B cell (primary cell): ENCODE results near the gene SLC25A24. TPM values are rescaled to one million over a fixed set of nuclear protein-coding genes. Genes with fewer than 3 reads are reported as not detected.

Source experiments
- ATAC-seq: fragments of 200-7000 bp; cut with Tn5 transposase; one replicate; pipeline ENCODE4 v1.10.0; 2021; ENCODE audit warnings: low read depth, mild to moderate bottlenecking, moderate number of reproducible peaks, moderate library complexity
- CTCF ChIA-PET: fragments of 350-600 bp; sonication (Branson Sonifier 250); formaldehyde crosslinking; loops from one replicate; lab custom pipeline; 2021; ENCODE audit warnings: antibody characterized with exemption, inconsistent platforms; lab: Charles Lee
- POLR2A ChIA-PET: fragments of 350-600 bp; sonication (Branson Sonifier 250); formaldehyde crosslinking; loops from one replicate; lab custom pipeline; 2021; ENCODE audit warnings: antibody characterized with exemption; lab: Charles Lee
- DNase-seq: peaks from one replicate; pipeline ENCODE4 v3.0.0; 2013
- H2AFZ ChIP-seq: 2 replicates; pipeline ENCODE4 v1.6.1; 2012; ENCODE audit warnings: mild to moderate bottlenecking, low read depth, low read length; ENCODE audit not compliant: insufficient read depth, poor library complexity, severe bottlenecking
- H3K27ac ChIP-seq, 2 donors: 1 replicate in 1 of 2; 2 replicates in 1 of 2; pipeline ENCODE4 v1.5.1; 2012 to 2013; ENCODE audit warnings: low read length in 2 of 2, mild to moderate bottlenecking in 2 of 2, moderate library complexity in 1 of 2
- H3K27me3 ChIP-seq, 4 experiments: fragments of 200-600 bp in 1 of 4; sonication (generic) in 1 of 4; replicated peaks in 1 of 4; 1 replicate in 2 of 4; 2 replicates in 2 of 4; pipeline versions ENCODE4 v1.6.1 to v1.7.0; 2013 to 2016; ENCODE audit warnings: low read length in 3 of 4, mild to moderate bottlenecking in 2 of 4, mixed read lengths in 1 of 4, moderate library complexity in 1 of 4; ENCODE audit not compliant: insufficient read depth in 4 of 4, control insufficient read depth in 3 of 4; ENCODE audit errors: control extremely low read depth in 1 of 4
- H3K36me3 ChIP-seq, 2 experiments: replicated peaks in 1 of 2; 1 replicate in 1 of 2; 2 replicates in 1 of 2; pipeline versions ENCODE4 v1.6.1 to v1.7.1; 2013; ENCODE audit warnings: low read length in 1 of 2; ENCODE audit not compliant: insufficient read depth in 2 of 2, control insufficient read depth in 1 of 2; ENCODE audit errors: control extremely low read depth in 1 of 2, extremely low read depth in 1 of 2
- H3K4me1 ChIP-seq, 2 donors: fragments of 200-600 bp in 1 of 2; sonication (generic) in 1 of 2; 1 replicate in 1 of 2; 2 replicates in 1 of 2; pipeline versions ENCODE4 v1.5.1 to v1.6.1; 2013 to 2017; ENCODE audit warnings: low read length in 2 of 2; ENCODE audit not compliant: control insufficient read depth in 2 of 2, insufficient read depth in 2 of 2
- H3K4me2 ChIP-seq: replicated peaks from 2 replicates; pipeline ENCODE3; 2012; ENCODE audit warnings: mild to moderate bottlenecking, low read depth, low read length; ENCODE audit not compliant: poor library complexity, severe bottlenecking
- H3K4me3 ChIP-seq, 5 experiments: fragments of 200-600 bp in 1 of 5; sonication (generic) in 1 of 5; 1 replicate in 3 of 5; 2 replicates in 2 of 5; pipeline versions ENCODE4 v1.5.1 to v1.7.0; 2011 to 2016; ENCODE audit warnings: low read length in 4 of 5, mild to moderate bottlenecking in 4 of 5, low read depth in 2 of 5, control low read depth in 1 of 5, moderate library complexity in 1 of 5; ENCODE audit not compliant: insufficient read depth in 1 of 5; ENCODE audit errors: control extremely low read depth in 1 of 5, extremely low read depth in 1 of 5
- H3K79me2 ChIP-seq: fragments of 200-600 bp; sonication (generic); one replicate; pipeline ENCODE4 v1.6.0; 2016; ENCODE audit warnings: low read length; ENCODE audit not compliant: control insufficient read depth, insufficient read depth
- H3K9ac ChIP-seq: fragments of 200-600 bp; sonication (generic); 2 replicates; pipeline ENCODE4 v1.6.1; 2017; ENCODE audit warnings: mild to moderate bottlenecking, low read length, moderate library complexity
- H3K9me3 ChIP-seq, 3 donors: one replicate each; pipeline versions ENCODE4 v1.6.1 to v1.7.1; 2013; ENCODE audit warnings: low read length in 2 of 3; ENCODE audit not compliant: control insufficient read depth in 2 of 3, insufficient read depth in 1 of 3; ENCODE audit errors: control extremely low read depth in 1 of 3
- H4K20me1 ChIP-seq: 2 replicates; pipeline ENCODE4 v1.6.0; 2012; ENCODE audit warnings: mild to moderate bottlenecking, low read length; ENCODE audit not compliant: insufficient read depth, control insufficient read depth, poor library complexity, severe bottlenecking
- H3K27ac Mint-ChIP-seq: one replicate; pipeline ENCODE4 v1.8.0; 2021; ENCODE audit warnings: mixed read lengths
- H3K27me3 Mint-ChIP-seq: one replicate; pipeline ENCODE4 v1.8.0; 2021; ENCODE audit warnings: mixed read lengths
- H3K4me1 Mint-ChIP-seq: one replicate; pipeline ENCODE4 v1.8.0; 2021; ENCODE audit warnings: mixed read lengths
- H3K4me3 Mint-ChIP-seq: one replicate; pipeline ENCODE4 v1.8.0; 2021; ENCODE audit warnings: mixed read lengths
- H3K9me3 Mint-ChIP-seq: one replicate; pipeline ENCODE4 v1.8.0; 2022; ENCODE audit warnings: mixed read lengths; ENCODE audit not compliant: insufficient read depth
- CTCF ChIP-seq: fragments of 200-600 bp; IDR thresholded peaks from one replicate; pipeline ENCODE4 v1.8.0; 2022; ENCODE audit warnings: antibody characterized with exemption, mild to moderate bottlenecking
- EZH2 ChIP-seq: IDR thresholded peaks from 2 replicates; pipeline ENCODE4 v1.6.1; 2012; ENCODE audit warnings: borderline replicate concordance, low read depth, mild to moderate bottlenecking, moderate library complexity, low read length; ENCODE audit not compliant: insufficient read depth, poor library complexity, severe bottlenecking
- WGBS: methylation state at CpG from one replicate; pipeline ENCODE4 v1.1.5; 2013; ENCODE audit warnings: missing lambda C conversion rate; ENCODE audit not compliant: insufficient coverage; 5-methylcytosine and 5-hydroxymethylcytosine counted together
- intact Hi-C: fragments of 100-400 bp; cut with micrococcal nuclease; formaldehyde crosslinking; loops from one replicate; pipeline ENCODE4 v1.10.0; 2022
- polyA plus RNA-seq: library from polyadenylated mRNA; depleted of rRNA; stranded (reverse); fragments of >200 nt; gene quantifications from 2 replicates; pipeline ENCODE4 v1.2.3, GENCODE V29; 2012
- total RNA-seq, 2 donors: library from RNA; stranded (reverse); fragments of 120-200 nt in 1 of 2; gene quantifications; 1 replicate in 1 of 2; 2 replicates in 1 of 2; pipeline versions ENCODE4 v1.2.3 to v1.2.4, GENCODE V29; 2013 to 2022

The SLC25A24 gene
- total and polyA plus RNA-seq, 2 donors (not counting 1 experiment from before 2014, with no cell fraction given): 6.0 to 25.6 TPM

DNA sequence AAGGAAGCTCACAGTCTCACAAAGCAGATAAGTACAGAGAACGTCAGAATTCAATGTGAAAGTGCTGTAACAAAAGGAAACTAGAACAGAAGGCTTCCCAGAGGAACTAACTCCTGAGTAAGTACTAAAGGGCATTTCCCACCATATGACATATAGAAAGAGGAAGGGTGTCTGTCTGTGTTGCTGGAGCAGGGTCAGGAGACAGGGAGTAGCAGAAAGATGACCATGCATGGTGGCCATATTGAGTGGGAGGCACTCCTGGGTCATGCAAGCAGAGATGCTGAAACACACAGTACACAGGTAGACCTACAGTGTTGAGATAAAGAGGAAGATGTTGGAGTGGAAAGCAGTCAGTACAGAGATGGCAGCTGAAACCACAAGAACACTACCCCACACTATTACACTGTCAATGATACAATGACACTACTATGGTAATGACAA, 47.3 kb downstream of the SLC25A24 start:
- no peak for DNase-seq
- Histone ChIP-seq H3K4me1 (no peaks in the 10 kb centered on the region), H3K27ac (no peak overlapping the region), H3K4me2 (no peak overlapping the region), H3K9me3 (no peaks in the 10 kb centered on the region), H4K20me1 (no peaks in the 10 kb centered on the region), H3K36me3 (peaks cover 21 to 46% of the 10 kb centered on the region in 2 experiments), H2AFZ (no peak overlapping the region), H3K9ac (no peak overlapping the region), H3K4me3 (no peak overlapping the region), H3K79me2 (no peaks in the 10 kb centered on the region), H3K27me3 (no peaks in the 10 kb centered on the region)
- CTCF ChIA-PET: no interaction called here
- intact Hi-C loops: no loop called here
- no peaks in the 10 kb centered on the region for H3K27me3 Mint-ChIP-seq
- no peaks in the 10 kb centered on the region for H3K9me3 Mint-ChIP-seq
- H3K4me1 Mint-ChIP-seq: no peaks in the 10 kb centered on the region
- H3K27ac Mint-ChIP-seq: no peak overlapping the region
- no peak for ATAC-seq
- no CpG with 5 or more reads among the region's 1 CpG for WGBS
- no peak overlapping the region for H3K4me3 Mint-ChIP-seq
- TF ChIP-seq CTCF (no peak), EZH2 (no peak)
- POLR2A ChIA-PET: no interaction called here

- no peak overlapping the region for H3K4me3 Mint-ChIP-seq
- no peaks in the 10 kb centered on the region for H3K4me1 Mint-ChIP-seq
- 100% methylated on average over 1 of the region's 1 CpG for whole genome bisulfite sequencing
- no peaks in the 10 kb centered on the region for H3K27me3 Mint-ChIP-seq
- no peak overlapping the region for H3K4me2 ChIP-seq
- no peaks in the 10 kb centered on the region for H3K79me2 ChIP-seq
- DNase-seq: no peak
- intact Hi-C loops: no loop called here
- H3K27me3 ChIP-seq: no peaks in the 10 kb centered on the region
- no peaks in the 10 kb centered on the region for H3K4me1 ChIP-seq
- no peaks in the 10 kb centered on the region for H3K9me3 Mint-ChIP-seq
- no peak overlapping the region for H2AFZ ChIP-seq
- no peak overlapping the region for H3K9ac ChIP-seq
- H3K36me3 ChIP-seq: peaks cover 22 to 52% of the 10 kb centered on the region in 2 experiments
- no peak for ATAC-seq
- TF ChIP-seq EZH2 (no peak), CTCF (no peak)
- no peak overlapping the region for H3K27ac ChIP-seq
- H4K20me1 ChIP-seq: no peaks in the 10 kb centered on the region
- ChIA-PET POLR2A (no interaction called here), CTCF (interaction anchor here (0.6 kb wide), 1 partner anchor 367 kb away, joined by 3 read pairs; no protein-coding TSS in a partner anchor)
- no peaks in the 10 kb centered on the region for H3K9me3 ChIP-seq
- H3K4me3 ChIP-seq: no peak overlapping the region
- H3K27ac Mint-ChIP-seq: no peak overlapping the region
Observed at GRCh38 chr1:108151548-108151947, 48.6 kb downstream of the SLC25A24 start.
